ENCODE data around the gene OR10AG1.

DNA sequence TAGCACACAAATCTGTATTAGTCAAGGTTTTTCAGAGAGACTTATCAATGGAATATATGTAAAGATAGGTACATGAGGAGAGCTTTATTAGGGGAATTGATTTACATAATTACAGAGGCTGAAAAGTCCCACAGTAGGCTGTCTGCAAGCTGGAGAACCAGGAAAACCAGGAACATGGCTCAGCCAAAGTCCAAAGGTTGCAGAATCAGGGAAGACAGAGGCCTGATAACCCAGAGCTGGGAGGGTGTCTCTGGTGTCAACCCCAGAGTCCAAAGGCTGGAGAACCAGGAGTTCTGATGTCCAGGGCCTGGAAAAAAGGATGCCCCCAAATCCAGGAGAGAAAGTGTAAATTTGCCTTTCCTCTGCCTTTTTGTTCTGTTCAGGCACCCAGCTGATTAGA, 41.0 kb upstream of the OR10AG1 start:
- TF ChIP-seq CTCF (IDR thresholded peaks at IDR 0.05) (no peak), POLR2A (IDR thresholded peaks at IDR 0.05) (no peak)
